Prostate gland (tissue), 2 donors: ENCODE data around the gene CA14.

ENCODE experiments used
- CTCF ChIP-seq, 4 experiments: fragments of 200-600 bp in 2 of 4; fragments of 450-650 bp in 2 of 4; sonication (generic) in 2 of 4; IDR thresholded peaks; 1 replicate in 3 of 4; 2 replicates in 1 of 4; pipeline ENCODE4 v1.5.1; 2016 to 2019; ENCODE audit warnings: antibody characterized with exemption in 4 of 4, mild to moderate bottlenecking in 2 of 4, moderate library complexity in 2 of 4
- POLR2A ChIP-seq: fragments of 450-650 bp; IDR thresholded peaks from one replicate; pipeline ENCODE4 v1.6.1; 2016; ENCODE audit warnings: antibody characterized with exemption, mild to moderate bottlenecking

GRCh38 chr1:150212070-150212469, 45.5 kb upstream of the CA14 start:
- no peak for TF ChIP-seq POLR2A
- no peak for TF ChIP-seq CTCF (IDR thresholded peaks at IDR 0.05)
